ENCODE results near the gene RPL6. TPM values are rescaled to one million over a fixed set of nuclear protein-coding genes. Genes with fewer than 3 reads are reported as not detected.

The RPL6 gene
- total and polyA plus RNA-seq, 2 experiments from 2014 or later: 1,413 to 1,715 TPM

- Histone ChIP-seq H3F3A (replicated peaks; ENCODE audit: low read depth) (peaks cover 3% of the 10 kb centered on the region; the same call in 1 of the 2 replicates), H4K20me1 (replicated peaks; ENCODE audit: insufficient read depth) (peaks cover 15% of the 10 kb centered on the region; the same call in 1 of the 2 replicates), H3K4me2 (peak overlapping the region; percentile 95), H3K27ac (ENCODE audit: low read depth) (0 out of 2 replicates have a peak overlapping the region, but pooled peaks have one; percentile 74), H3K36me3 (ENCODE audit: insufficient read depth) (no peaks in the 10 kb centered on the region), H3K4me3 (peak overlapping the region; percentile 92), H3K79me2 (replicated peaks; ENCODE audit: insufficient read depth) (peaks cover 47% of the 10 kb centered on the region), H3K4me1 (ENCODE audit: insufficient read depth) (no peaks in the 10 kb centered on the region; the same call in 1 of the 2 replicates), H3K9me2 (ENCODE audit: insufficient read depth) (no peaks in the 10 kb centered on the region), H2AFZ (peak overlapping the region; percentile 87), H3K27me3 (ENCODE audit: insufficient read depth) (no peaks in the 10 kb centered on the region)
- no peaks in the 10 kb centered on the region for H3K9me3 Mint-ChIP-seq
- peaks cover 13% of the 10 kb centered on the region for H3K4me1 Mint-ChIP-seq
- H3K36me3 Mint-ChIP-seq (ENCODE audit: low read depth): no peaks in the 10 kb centered on the region; the same call in 2 of the 3 replicates
- ATAC-seq (peak; percentile 65), DNase-seq (ENCODE audit: low spot score) (no peak)
- H3K27ac Mint-ChIP-seq: peak overlapping the region; percentile 58; the same call in 1 of the 2 replicates
- TF ChIP-seq ZNF462 (CRISPR knock-in tag; IDR thresholded peaks at IDR 0.05): no peak
- TF ChIP-seq EZH2phosphoT487 (IDR thresholded peaks at IDR 0.05; ENCODE audit: unreplicated experiment): no peak
- TF ChIP-seq ZNF331 (CRISPR knock-in tag; IDR thresholded peaks at IDR 0.05; ENCODE audit: low read depth): no peak
- TF ChIP-seq POLR2AphosphoS5 (IDR thresholded peaks at IDR 0.05; ENCODE audit: low read depth): no peak
- no peak for TF ChIP-seq CTCF (conservative IDR thresholded peaks at IDR 0.05; ENCODE audit: low read depth in 2 of 2)
- TF ChIP-seq ZNF114 (CRISPR knock-in tag; IDR thresholded peaks at IDR 0.05): no peak
- TF ChIP-seq NANOG (IDR thresholded peaks at IDR 0.05; ENCODE audit: borderline replicate concordance): no peak
- TF ChIP-seq JUNB (IDR thresholded peaks at IDR 0.05; ENCODE audit: unreplicated experiment): no peak
- no peak for TF ChIP-seq EZH2 (IDR thresholded peaks at IDR 0.05; ENCODE audit: low read depth, unreplicated experiment)
- no peak for TF ChIP-seq ETS1 (IDR thresholded peaks at IDR 0.05)
- TF ChIP-seq REST (IDR thresholded peaks at IDR 0.05; ENCODE audit: unreplicated experiment): no peak
- TF ChIP-seq CREB1 (CRISPR knock-in tag; IDR thresholded peaks at IDR 0.05; ENCODE audit: low read depth): no peak
- no peak for TF ChIP-seq STAT1 (IDR thresholded peaks at IDR 0.05; ENCODE audit: unreplicated experiment)
- peaks cover 6% of the 10 kb centered on the region for H3K27me3 Mint-ChIP-seq (ENCODE audit: insufficient read depth, low read depth, poor library complexity)
- H3K4me3 Mint-ChIP-seq: peak overlapping the region; percentile 91
Measured at GRCh38 chr12:112381406-112381882, 28.0 kb downstream of the RPL6 start.

Measured in GM23338 (cell line).